ENCODE measurements around the gene RNF19B. TPM values are rescaled to one million over a fixed set of nuclear protein-coding genes. Genes with fewer than 3 reads are reported as not detected.

Gene RNF19B
- total RNA-seq, 1 donor from 2014 or later: 24.6 TPM

DNA sequence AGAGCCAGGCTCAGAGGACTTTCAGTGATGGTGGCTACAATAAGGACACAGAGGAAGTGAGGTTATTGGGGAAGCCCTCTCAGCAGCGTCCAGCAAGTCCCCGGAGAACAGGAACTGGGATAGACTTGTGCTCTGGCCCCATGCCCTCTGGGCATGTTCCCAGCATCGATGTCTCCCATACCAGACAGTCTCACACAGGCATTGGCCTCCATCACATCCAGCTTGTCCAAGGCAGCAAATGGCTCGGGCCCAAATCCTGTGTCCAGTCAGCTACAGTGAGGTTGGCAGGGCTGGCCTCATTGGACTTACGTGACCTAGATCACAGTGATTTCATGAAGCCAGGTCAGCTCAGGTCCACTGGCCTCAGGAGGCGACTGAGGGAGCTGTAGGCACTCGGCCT, 43.8 kb downstream of the RNF19B start:
- no peak overlapping the region for H3K27ac ChIP-seq
- peaks cover 6% of the 10 kb centered on the region for H3K4me1 ChIP-seq
- no peak for DNase-seq (ENCODE audit: extremely low spot score in 2 of 2)
- intact Hi-C loops (cut with DNase I): no loop called here
- H3K4me3 ChIP-seq: no peak overlapping the region
- H3K36me3 ChIP-seq: no peaks in the 10 kb centered on the region
- TF ChIP-seq, protein P1, sequence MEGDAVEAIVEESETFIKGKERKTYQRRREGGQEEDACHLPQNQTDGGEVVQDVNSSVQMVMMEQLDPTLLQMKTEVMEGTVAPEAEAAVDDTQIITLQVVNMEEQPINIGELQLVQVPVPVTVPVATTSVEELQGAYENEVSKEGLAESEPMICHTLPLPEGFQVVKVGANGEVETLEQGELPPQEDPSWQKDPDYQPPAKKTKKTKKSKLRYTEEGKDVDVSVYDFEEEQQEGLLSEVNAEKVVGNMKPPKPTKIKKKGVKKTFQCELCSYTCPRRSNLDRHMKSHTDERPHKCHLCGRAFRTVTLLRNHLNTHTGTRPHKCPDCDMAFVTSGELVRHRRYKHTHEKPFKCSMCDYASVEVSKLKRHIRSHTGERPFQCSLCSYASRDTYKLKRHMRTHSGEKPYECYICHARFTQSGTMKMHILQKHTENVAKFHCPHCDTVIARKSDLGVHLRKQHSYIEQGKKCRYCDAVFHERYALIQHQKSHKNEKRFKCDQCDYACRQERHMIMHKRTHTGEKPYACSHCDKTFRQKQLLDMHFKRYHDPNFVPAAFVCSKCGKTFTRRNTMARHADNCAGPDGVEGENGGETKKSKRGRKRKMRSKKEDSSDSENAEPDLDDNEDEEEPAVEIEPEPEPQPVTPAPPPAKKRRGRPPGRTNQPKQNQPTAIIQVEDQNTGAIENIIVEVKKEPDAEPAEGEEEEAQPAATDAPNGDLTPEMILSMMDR (IDR thresholded peaks at IDR 0.05): no peak
- TF ChIP-seq POLR2A (IDR thresholded peaks at IDR 0.05) (no peak), POLR2AphosphoS5 (IDR thresholded peaks at IDR 0.05; ENCODE audit: insufficient read depth in 1 of 2, low read depth in 1 of 2) (no peak)
- no peaks in the 10 kb centered on the region for H3K9me3 ChIP-seq
- H3K27me3 ChIP-seq: no peaks in the 10 kb centered on the region

DNA sequence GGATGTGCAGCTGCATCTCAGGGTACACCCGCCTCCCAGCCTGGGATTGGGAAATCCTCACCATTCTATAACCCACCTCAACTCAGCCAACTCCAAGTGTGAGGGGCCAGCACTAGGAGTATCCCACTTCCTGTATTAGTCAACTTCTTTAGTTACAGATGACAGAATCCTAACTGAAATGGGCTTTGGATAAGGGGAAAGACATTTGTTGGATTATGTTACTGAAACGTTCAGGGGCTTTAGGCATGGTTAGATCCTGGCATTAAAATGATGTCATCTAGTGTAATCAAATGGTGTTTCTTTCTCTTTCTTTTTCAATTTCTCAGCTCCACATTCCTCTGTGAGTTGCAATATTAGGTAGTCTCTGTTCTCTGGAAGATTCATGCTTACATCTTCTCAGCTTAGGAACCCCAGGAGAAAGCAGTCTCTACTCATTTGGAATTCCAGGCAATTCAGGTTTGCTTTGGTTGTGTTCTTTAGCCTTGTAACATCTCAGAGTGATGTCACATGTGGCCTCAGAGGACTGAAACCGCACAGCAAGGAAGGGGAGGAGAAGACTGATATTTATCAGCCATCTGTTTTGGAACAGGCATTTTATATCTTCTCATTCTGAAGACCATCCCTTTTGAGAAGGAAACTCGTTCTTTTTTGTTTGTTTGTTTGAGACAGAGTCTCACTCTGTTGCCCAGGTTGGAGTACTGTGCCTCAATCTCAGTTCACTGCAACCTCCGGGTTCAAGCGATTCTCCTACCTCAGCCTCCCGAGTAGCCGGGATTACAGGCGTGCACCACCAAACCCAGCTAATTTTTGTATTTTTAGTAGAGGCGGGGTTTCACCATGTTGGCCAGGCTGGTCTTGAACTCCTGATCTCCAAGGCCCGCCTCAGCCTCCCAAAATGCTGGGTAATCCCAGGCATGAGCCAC, 44.5 kb downstream of the RNF19B start:
- peaks cover 6% of the 10 kb centered on the region for H3K4me1 ChIP-seq
- TF ChIP-seq, protein P1 (IDR thresholded peaks at IDR 0.05): no peak
- TF ChIP-seq POLR2A (IDR thresholded peaks at IDR 0.05) (no peak), POLR2AphosphoS5 (IDR thresholded peaks at IDR 0.05; ENCODE audit: insufficient read depth in 1 of 2, low read depth in 1 of 2) (no peak)
- no peak for DNase-seq (ENCODE audit: extremely low spot score in 2 of 2)
- no peak overlapping the region for H3K27ac ChIP-seq
- no peak overlapping the region for H3K4me3 ChIP-seq
- no peaks in the 10 kb centered on the region for H3K9me3 ChIP-seq
- H3K27me3 ChIP-seq: no peaks in the 10 kb centered on the region
- H3K36me3 ChIP-seq: no peaks in the 10 kb centered on the region
- intact Hi-C loops (cut with DNase I): no loop called here

DNA sequence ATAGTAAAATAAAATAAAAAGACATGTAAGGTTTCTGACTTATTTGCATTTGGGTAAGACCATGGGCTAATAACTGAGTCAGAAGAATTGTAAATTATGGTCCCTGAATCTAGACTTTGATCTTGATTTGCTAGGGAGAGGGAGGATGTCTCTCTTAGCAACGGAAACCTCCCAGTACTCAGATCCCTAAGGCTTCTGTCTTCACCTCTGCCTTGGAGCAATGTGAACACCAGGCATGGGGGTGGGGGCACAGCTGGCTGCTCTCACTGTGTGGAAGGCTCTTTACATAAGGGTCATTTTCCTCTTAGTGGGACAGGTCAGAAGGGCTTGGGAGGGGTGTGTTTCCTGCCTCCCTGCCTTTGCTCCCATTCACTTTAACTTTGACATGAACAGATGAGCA, 46.4 kb downstream of the RNF19B start:
- Histone ChIP-seq H3K27me3 (no peaks in the 10 kb centered on the region), H3K36me3 (no peaks in the 10 kb centered on the region), H3K9me3 (no peaks in the 10 kb centered on the region), H3K4me3 (no peak overlapping the region), H3K4me1 (no peaks in the 10 kb centered on the region), H3K27ac (no peak overlapping the region)
- TF ChIP-seq POLR2A (IDR thresholded peaks at IDR 0.05) (no peak), POLR2AphosphoS5 (IDR thresholded peaks at IDR 0.05; ENCODE audit: insufficient read depth in 1 of 2, low read depth in 1 of 2) (no peak)
- TF ChIP-seq, protein P1 (IDR thresholded peaks at IDR 0.05): no peak
- DNase-seq (ENCODE audit: extremely low spot score in 2 of 2): no peak
- intact Hi-C loops (cut with DNase I): no loop called here

DNA sequence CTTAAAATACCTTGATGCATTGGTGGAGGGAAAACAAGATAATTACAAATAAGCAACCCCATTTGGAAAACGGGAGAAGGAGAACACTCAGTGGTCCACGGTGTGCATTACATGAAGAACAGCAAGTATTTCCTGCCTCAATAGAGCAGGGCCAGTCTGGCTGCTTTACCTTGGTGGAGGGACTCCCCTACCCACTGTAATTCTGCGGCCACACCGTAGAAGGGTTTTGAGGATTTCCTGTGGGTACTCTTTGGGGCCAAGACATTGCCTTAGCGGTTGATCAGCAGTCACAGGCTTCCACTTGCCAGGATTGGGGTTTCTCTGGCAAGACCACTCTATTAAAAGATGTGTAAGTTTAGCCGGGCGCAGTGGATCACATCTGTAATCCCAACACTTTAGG, 47.1 kb downstream of the RNF19B start:
- H3K27me3 ChIP-seq: no peaks in the 10 kb centered on the region
- no peak overlapping the region for H3K27ac ChIP-seq
- TF ChIP-seq POLR2AphosphoS5 (IDR thresholded peaks at IDR 0.05; ENCODE audit: insufficient read depth in 1 of 2, low read depth in 1 of 2) (no peak), POLR2A (IDR thresholded peaks at IDR 0.05) (no peak)
- TF ChIP-seq, protein P1 (IDR thresholded peaks at IDR 0.05): no peak
- H3K4me1 ChIP-seq: no peaks in the 10 kb centered on the region
- no peak for DNase-seq (ENCODE audit: extremely low spot score in 2 of 2)
- intact Hi-C loops (cut with DNase I): no loop called here
- no peak overlapping the region for H3K4me3 ChIP-seq
- H3K9me3 ChIP-seq: no peaks in the 10 kb centered on the region
- H3K36me3 ChIP-seq: no peaks in the 10 kb centered on the region

Data from vagina (tissue), 2 donors.